Measurements from ENCODE around the gene C1orf159.
"Not testable (repeated sequence)": the region's sequence is repeated elsewhere in the genome, so short reads cannot be mapped to it uniquely, and the experiment has no call there.

The C1orf159 gene

GRCh38 chr1:1058921-1059493, 56.9 kb downstream of the C1orf159 start:
- Histone ChIP-seq H3K4me2 (ENCODE audit: low read length, poor library complexity, severe bottlenecking) (peak overlapping the region; percentile 95), H3K79me1 (replicated peaks; ENCODE audit: low read length, poor library complexity, severe bottlenecking) (peaks cover 7% of the 10 kb centered on the region), H3K18ac (ENCODE audit: low read depth in 1 of 2, low read length in 2 of 2) (peak overlapping the region in 1 of 2 experiments; percentile 66), H3K23ac (ENCODE audit: low read length in 2 of 2) (peak overlapping the region in 1 of 2 experiments; percentile 89), H3K9me3 (ENCODE audit: control insufficient read depth, low read length) (no peaks in the 10 kb centered on the region), H3K14ac (ENCODE audit: low read length in 2 of 2) (peak overlapping the region in 1 of 2 experiments; percentile 26), H3K4me1 (ENCODE audit: control insufficient read depth, insufficient read depth, low read depth, low read length) (peaks cover 61% of the 10 kb centered on the region), H2BK5ac (ENCODE audit: low read depth, low read length, poor library complexity, severe bottlenecking) (no peak overlapping the region), H3K9ac (ENCODE audit: low read length) (no peak overlapping the region), H3K27ac (ENCODE audit: low read length, poor library complexity, severe bottlenecking) (no peak overlapping the region), H2AFZ (ENCODE audit: low read depth, low read length) (peak overlapping the region; percentile 37), H4K8ac (ENCODE audit: low read length) (peak overlapping the region; percentile 67), H4K91ac (ENCODE audit: low read length) (peak overlapping the region; percentile 6), H2AK5ac (ENCODE audit: low read length, severe bottlenecking) (no peak overlapping the region), H3K4me3 (ENCODE audit: insufficient read depth in 1 of 2, low read depth in 1 of 2, low read length in 2 of 2) (peak overlapping the region in 1 of 2 experiments; percentile 71), H3K27me3 (ENCODE audit: control insufficient read depth in 1 of 2, insufficient read depth in 1 of 2, low read length in 2 of 2) (peaks cover 0 to 62% of the 10 kb centered on the region in 2 experiments), H2BK120ac (ENCODE audit: low read depth, low read length) (no peak overlapping the region), H3K4ac (ENCODE audit: low read depth in 1 of 2, low read length in 2 of 2) (no peak overlapping the region), H2BK12ac (ENCODE audit: low read length in 2 of 2) (peak overlapping the region in 1 of 2 experiments; percentile 69), H3K36me3 (ENCODE audit: control insufficient read depth in 1 of 2, insufficient read depth in 2 of 2, low read depth in 1 of 2, low read length in 2 of 2) (peaks cover 0 to 31% of the 10 kb centered on the region in 2 experiments), H2BK15ac (ENCODE audit: low read depth, poor library complexity, severe bottlenecking) (peak overlapping the region; percentile 80)
- DNase-seq, result peak; percentile 37
- WGBS, result 2% methylated on average over 36 of the region's 48 CpGs

GRCh38 chr1:1058088-1058905, 57.6 kb downstream of the C1orf159 start:
- H2BK12ac ChIP-seq (ENCODE audit: low read length in 2 of 2), result no peak overlapping the region
- peaks cover 0 to 38% of the 10 kb centered on the region in 2 experiments for H3K36me3 ChIP-seq (ENCODE audit: control insufficient read depth in 1 of 2, insufficient read depth in 2 of 2, low read depth in 1 of 2, low read length in 2 of 2)
- H3K4me2 ChIP-seq (ENCODE audit: low read length, poor library complexity, severe bottlenecking), result peak overlapping the region; percentile 95
- H3K27ac ChIP-seq (ENCODE audit: low read length, poor library complexity, severe bottlenecking), result no peak overlapping the region
- no peak overlapping the region for H3K9ac ChIP-seq (ENCODE audit: low read length)
- no peak overlapping the region for H2AFZ ChIP-seq (ENCODE audit: low read depth, low read length)
- no peak overlapping the region for H3K23ac ChIP-seq (ENCODE audit: low read length in 2 of 2)
- no peak overlapping the region for H2BK15ac ChIP-seq (ENCODE audit: low read depth, poor library complexity, severe bottlenecking)
- no peak overlapping the region for H3K4ac ChIP-seq (ENCODE audit: low read depth in 1 of 2, low read length in 2 of 2)
- no peak overlapping the region for H4K8ac ChIP-seq (ENCODE audit: low read length)
- WGBS, result 54% methylated on average over 24 of the region's 24 CpGs
- no peak overlapping the region for H2BK5ac ChIP-seq (ENCODE audit: low read depth, low read length, poor library complexity, severe bottlenecking)
- peaks cover 7% of the 10 kb centered on the region for H3K79me1 ChIP-seq (replicated peaks; ENCODE audit: low read length, poor library complexity, severe bottlenecking)
- no peaks in the 10 kb centered on the region for H3K9me3 ChIP-seq (ENCODE audit: control insufficient read depth, low read length)
- H2BK120ac ChIP-seq (ENCODE audit: low read depth, low read length), result no peak overlapping the region
- DNase-seq, result no peak
- no peak overlapping the region for H3K14ac ChIP-seq (ENCODE audit: low read length in 2 of 2)
- H3K18ac ChIP-seq (ENCODE audit: low read depth in 1 of 2, low read length in 2 of 2), result no peak overlapping the region
- H4K91ac ChIP-seq (ENCODE audit: low read length), result no peak overlapping the region
- H3K4me3 ChIP-seq (ENCODE audit: insufficient read depth in 1 of 2, low read depth in 1 of 2, low read length in 2 of 2), result peak overlapping the region in 1 of 2 experiments; percentile 71
- peaks cover 0 to 55% of the 10 kb centered on the region in 2 experiments for H3K27me3 ChIP-seq (ENCODE audit: control insufficient read depth in 1 of 2, insufficient read depth in 1 of 2, low read length in 2 of 2)
- peaks cover 60% of the 10 kb centered on the region for H3K4me1 ChIP-seq (ENCODE audit: control insufficient read depth, insufficient read depth, low read depth, low read length)
- H2AK5ac ChIP-seq (ENCODE audit: low read length, severe bottlenecking), result no peak overlapping the region

- not testable (repeated sequence) for H3K18ac ChIP-seq (ENCODE audit: low read depth in 1 of 2, low read length in 2 of 2); H2BK12ac ChIP-seq (ENCODE audit: low read length in 2 of 2); H3K4me2 ChIP-seq (ENCODE audit: low read length, poor library complexity, severe bottlenecking); H2BK5ac ChIP-seq (ENCODE audit: low read depth, low read length, poor library complexity, severe bottlenecking); H2AK5ac ChIP-seq (ENCODE audit: low read length, severe bottlenecking); H4K91ac ChIP-seq (ENCODE audit: low read length); H3K27ac ChIP-seq (ENCODE audit: low read length, poor library complexity, severe bottlenecking); DNase-seq; H3K9ac ChIP-seq (ENCODE audit: low read length); H2BK120ac ChIP-seq (ENCODE audit: low read depth, low read length); H3K23ac ChIP-seq (ENCODE audit: low read length in 2 of 2); H2AFZ ChIP-seq (ENCODE audit: low read depth, low read length); H3K79me1 ChIP-seq (replicated peaks; ENCODE audit: low read length, poor library complexity, severe bottlenecking); H3K4me3 ChIP-seq (ENCODE audit: insufficient read depth in 1 of 2, low read depth in 1 of 2, low read length in 2 of 2); H3K9me3 ChIP-seq (ENCODE audit: control insufficient read depth, low read length); H3K14ac ChIP-seq (ENCODE audit: low read length in 2 of 2); H2BK15ac ChIP-seq (ENCODE audit: low read depth, poor library complexity, severe bottlenecking); H4K8ac ChIP-seq (ENCODE audit: low read length); H3K4ac ChIP-seq (ENCODE audit: low read depth in 1 of 2, low read length in 2 of 2)
- WGBS, result 90% methylated on average over 15 of the region's 15 CpGs
- Histone ChIP-seq H3K4me1 (ENCODE audit: control insufficient read depth, insufficient read depth, low read depth, low read length) (peaks cover 54% of the 10 kb centered on the region), H3K36me3 (ENCODE audit: control insufficient read depth in 1 of 2, insufficient read depth in 2 of 2, low read depth in 1 of 2, low read length in 2 of 2) (peaks cover 0 to 44% of the 10 kb centered on the region in 2 experiments), H3K27me3 (ENCODE audit: control insufficient read depth in 1 of 2, insufficient read depth in 1 of 2, low read length in 2 of 2) (peaks cover 0 to 49% of the 10 kb centered on the region in 2 experiments)
Measured at GRCh38 chr1:1057769-1058087, 58.2 kb downstream of the C1orf159 start.
